GM19035 (cell line): ENCODE measurements around the gene ACACB.

Experiments used
- ATAC-seq: cut with Tn5 transposase; IDR thresholded peaks from one replicate; pipeline ENCODE4 v1.9.1; 2021; ENCODE audit not compliant: unreplicated experiment

The ACACB gene

GRCh38 chr12:109203480-109203879 lies 87.1 kb downstream of the ACACB start:
- no peak for ATAC-seq

GRCh38 chr12:109209082-109209481 lies 92.7 kb downstream of the ACACB start:
- ATAC-seq, result no peak

GRCh38 chr12:109212460-109213115 lies 96.2 kb downstream of the ACACB start:
- ATAC-seq, result no peak

- ATAC-seq, result no peak
Measured at GRCh38 chr12:109214131-109214530, 97.7 kb downstream of the ACACB start.

GRCh38 chr12:109218996-109219395 lies 102.6 kb downstream of the ACACB start:
- no peak for ATAC-seq

GRCh38 chr12:109219938-109220337 lies 103.6 kb downstream of the ACACB start:
- no peak for ATAC-seq

GRCh38 chr12:109221277-109221931 lies 105.0 kb downstream of the ACACB start:
- no peak for ATAC-seq

- no peak for ATAC-seq
Measured at GRCh38 chr12:109222062-109222461, 105.7 kb downstream of the ACACB start.

GRCh38 chr12:109222496-109222895 lies 106.1 kb downstream of the ACACB start:
- no peak for ATAC-seq

GRCh38 chr12:109223211-109223610 lies 106.8 kb downstream of the ACACB start:
- no peak for ATAC-seq

- ATAC-seq, result no peak
Measured at GRCh38 chr12:109223868-109224267, 107.5 kb downstream of the ACACB start.

GRCh38 chr12:109228664-109229063 lies 112.3 kb downstream of the ACACB start:
- ATAC-seq, result no peak

- no peak for ATAC-seq
Measured at GRCh38 chr12:109230193-109230592, 113.8 kb downstream of the ACACB start.

GRCh38 chr12:109232731-109233130 lies 116.3 kb downstream of the ACACB start:
- no peak for ATAC-seq

- ATAC-seq, result no peak
Measured at GRCh38 chr12:109234012-109234411, 117.6 kb downstream of the ACACB start.

GRCh38 chr12:109236257-109236656 lies 119.9 kb downstream of the ACACB start:
- ATAC-seq, result no peak

- no peak for ATAC-seq
Measured at GRCh38 chr12:109239179-109239578, 122.8 kb downstream of the ACACB start.

- ATAC-seq, result no peak
Measured at GRCh38 chr12:109239691-109240090, 123.3 kb downstream of the ACACB start.

GRCh38 chr12:109240365-109240764 lies 124.0 kb downstream of the ACACB start:
- no peak for ATAC-seq

GRCh38 chr12:109241936-109242335 lies 125.5 kb downstream of the ACACB start:
- no peak for ATAC-seq

- no peak for ATAC-seq
Measured at GRCh38 chr12:109244073-109244472, 127.7 kb downstream of the ACACB start.

GRCh38 chr12:109246221-109246620 lies 129.8 kb downstream of the ACACB start:
- ATAC-seq, result no peak
